ENCODE measurements around the gene ACSL1. TPM values are rescaled to one million over a fixed set of nuclear protein-coding genes. Genes with fewer than 3 reads are reported as not detected.

Gene ACSL1
- total and polyA plus RNA-seq, 2 donors from 2014 or later, result 98.1 to 322 TPM

GRCh38 chr4:184836613-184837012 is 10.8 kb upstream of the ACSL1 start:
- FAIRE-seq, result no peak
- no peak for TF ChIP-seq CTCF (IDR thresholded peaks at IDR 0.05; ENCODE audit: borderline replicate concordance, extremely low read depth, insufficient read depth)

GRCh38 chr4:184833046-184833838 is 7.5 kb upstream of the ACSL1 start:
- H3K9me3 ChIP-seq (ENCODE audit: control insufficient read depth in 2 of 3, insufficient read depth in 1 of 3, low read length in 3 of 3), result no peaks in the 10 kb centered on the region
- FAIRE-seq (no peak), DNase-seq (no peak)
- no peaks in the 10 kb centered on the region for H3K27me3 ChIP-seq (ENCODE audit: control insufficient read depth, insufficient read depth, low read length)
- no peak for TF ChIP-seq CTCF (IDR thresholded peaks at IDR 0.05; ENCODE audit: borderline replicate concordance, extremely low read depth, insufficient read depth)
- no peak overlapping the region for H3K27ac ChIP-seq (ENCODE audit: low read depth in 2 of 2, low read length in 2 of 2)
- H3K36me3 ChIP-seq (ENCODE audit: control insufficient read depth in 2 of 3, insufficient read depth in 3 of 3, low read length in 3 of 3), result no peaks in the 10 kb centered on the region
- no peak overlapping the region for H3K9ac ChIP-seq (ENCODE audit: low read length in 3 of 3)
- H3K4me1 ChIP-seq (ENCODE audit: control insufficient read depth in 2 of 3, insufficient read depth in 2 of 3, low read depth in 1 of 3, low read length in 3 of 3), result no peaks in the 10 kb centered on the region
- H3K4me3 ChIP-seq (ENCODE audit: low read length in 3 of 3), result no peak overlapping the region
- intact Hi-C loops (cut with DNase I), result no loop called here

More at GRCh38 chr4:184836613-184837012, 10.8 kb upstream of the ACSL1 start:
- Histone ChIP-seq H3K27ac (ENCODE audit: low read depth in 2 of 2, low read length in 2 of 2) (no peak overlapping the region), H3K9ac (ENCODE audit: low read length in 3 of 3) (no peak overlapping the region), H3K4me3 (ENCODE audit: low read length in 3 of 3) (no peak overlapping the region), H3K4me1 (ENCODE audit: control insufficient read depth in 2 of 3, insufficient read depth in 2 of 3, low read depth in 1 of 3, low read length in 3 of 3) (no peaks in the 10 kb centered on the region), H3K27me3 (ENCODE audit: control insufficient read depth, insufficient read depth, low read length) (no peaks in the 10 kb centered on the region), H3K9me3 (ENCODE audit: control insufficient read depth in 2 of 3, insufficient read depth in 1 of 3, low read length in 3 of 3) (no peaks in the 10 kb centered on the region), H3K36me3 (ENCODE audit: control insufficient read depth in 2 of 3, insufficient read depth in 3 of 3, low read length in 3 of 3) (no peaks in the 10 kb centered on the region)
- DNase-seq, result no peak
- intact Hi-C loops (cut with DNase I), result no loop called here

DNA sequence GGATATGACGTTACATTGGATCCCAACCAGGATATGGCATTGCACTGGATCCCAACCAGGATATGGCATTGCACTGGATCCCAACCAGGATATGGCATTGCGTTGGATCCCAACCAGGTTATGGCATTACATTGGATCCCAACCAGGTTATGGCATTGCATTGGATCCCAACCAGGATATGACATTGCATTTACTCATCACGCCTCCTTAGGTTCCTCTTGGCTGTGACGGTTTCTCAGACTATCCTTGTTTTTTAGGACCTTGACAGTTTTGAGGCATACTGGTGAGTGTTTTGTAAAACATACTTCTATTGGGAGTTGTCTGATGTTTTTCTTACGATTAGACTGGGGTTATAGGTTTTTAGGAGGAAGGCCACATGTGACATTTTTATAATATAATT is 5.4 kb upstream of the ACSL1 start:
- TF ChIP-seq CTCF (IDR thresholded peaks at IDR 0.05; ENCODE audit: borderline replicate concordance, extremely low read depth, insufficient read depth), result no peak
- FAIRE-seq (no peak), DNase-seq (no peak)
- no peaks in the 10 kb centered on the region for H3K27me3 ChIP-seq (ENCODE audit: control insufficient read depth, insufficient read depth, low read length)
- H3K9me3 ChIP-seq (ENCODE audit: control insufficient read depth in 2 of 3, insufficient read depth in 1 of 3, low read length in 3 of 3), result no peaks in the 10 kb centered on the region
- no peak overlapping the region for H3K4me3 ChIP-seq (ENCODE audit: low read length in 3 of 3)
- H3K9ac ChIP-seq (ENCODE audit: low read length in 3 of 3), result no peak overlapping the region
- no peaks in the 10 kb centered on the region for H3K36me3 ChIP-seq (ENCODE audit: control insufficient read depth in 2 of 3, insufficient read depth in 3 of 3, low read length in 3 of 3)
- peaks cover 0 to 8% (median 6%) of the 10 kb centered on the region in 3 donors for H3K4me1 ChIP-seq (ENCODE audit: control insufficient read depth in 2 of 3, insufficient read depth in 2 of 3, low read depth in 1 of 3, low read length in 3 of 3)
- no peak overlapping the region for H3K27ac ChIP-seq (ENCODE audit: low read depth in 2 of 2, low read length in 2 of 2)
- intact Hi-C loops (cut with DNase I), result no loop called here

Data from kidney (tissue), 14 donors.